LHCN-M2 (cell line): Measurements from ENCODE around the gene LHX4. TPM values are rescaled to one million over a fixed set of nuclear protein-coding genes. Genes with fewer than 3 reads are reported as not detected.

Experiments used
- DNase-seq: peaks from one replicate; pipeline ENCODE4 v3.0.0-alpha.2; 2012; ENCODE audit warnings: low read depth
- polyA plus RNA-seq: library from polyadenylated mRNA; unstranded; fragments of >200 nt; gene quantifications from one replicate; pipeline ENCODE4 v1.2.1, GENCODE V29; 2012; ENCODE audit warnings: missing spikeins
- total RNA-seq: library from RNA; depleted of rRNA; stranded (reverse); fragments of >200 nt; gene quantifications from 2 replicates; pipeline ENCODE4 v1.2.3, GENCODE V29; 2014; rRNA removed

LHX4 gene
- 0.11 and 0.13 TPM in 2 replicates for total RNA-seq
- polyA plus RNA-seq, result 0.19 TPM

GRCh38 chr1:180229483-180230415 is at the start of gene LHX4:
LHX4 (plus strand) TSS chr1:180230264; CDS start chr1:180230530, 266 bp downstream.
- DNase-seq, result peak; percentile 17

DNA sequence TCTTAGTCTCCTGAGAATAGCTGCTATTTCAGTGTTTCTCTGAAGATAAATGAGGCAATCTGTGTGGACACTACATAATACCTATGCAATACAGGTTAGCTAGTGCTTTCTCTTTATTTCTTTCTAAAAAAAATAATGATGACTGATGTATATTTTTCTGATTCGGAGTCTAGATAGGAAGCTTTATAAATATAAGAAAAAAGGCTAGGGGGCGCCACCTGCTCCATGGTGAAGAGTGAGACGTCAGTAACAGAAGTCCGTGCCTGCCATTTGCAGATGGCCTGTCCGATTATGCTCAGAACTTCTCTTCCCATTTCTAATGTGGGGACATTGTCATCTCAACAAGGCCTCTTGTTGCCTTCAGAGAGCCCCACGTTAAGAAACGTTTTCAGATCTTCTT is 49.0 kb upstream of the LHX4 start:
- peak; percentile 27 for DNase-seq

DNA sequence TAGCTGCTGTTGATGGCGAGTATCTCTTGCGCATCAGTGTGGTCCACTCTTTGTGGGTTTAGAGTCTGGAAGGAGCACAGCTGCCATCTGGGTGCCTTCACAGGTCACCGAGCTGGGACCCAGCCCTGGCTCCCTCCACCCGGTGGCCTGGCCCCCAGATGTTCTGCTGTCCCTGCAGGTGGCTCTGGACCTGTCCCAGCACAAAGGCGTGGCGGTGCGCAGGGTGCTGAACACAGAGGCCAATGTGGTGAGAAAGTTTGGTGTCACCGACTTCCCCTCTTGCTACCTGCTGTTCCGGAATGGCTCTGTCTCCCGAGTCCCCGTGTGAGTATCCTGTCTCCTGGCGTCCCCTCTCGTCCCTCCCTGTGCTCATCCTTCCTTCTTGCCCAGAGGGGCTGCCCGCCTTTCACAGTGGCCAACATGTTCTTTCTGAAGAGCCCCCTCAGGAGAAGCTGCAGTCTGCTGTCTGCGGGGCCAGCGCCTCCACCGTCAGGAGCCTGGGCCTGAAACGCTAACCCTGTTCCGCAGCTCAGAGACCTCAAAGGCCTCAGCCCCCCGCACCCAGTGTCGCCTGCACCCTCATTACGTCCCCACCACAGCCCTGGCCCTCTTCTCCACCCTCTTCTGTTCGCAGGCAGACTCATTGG is 47.9 kb upstream of the LHX4 start:
- DNase-seq, result no peak

DNA sequence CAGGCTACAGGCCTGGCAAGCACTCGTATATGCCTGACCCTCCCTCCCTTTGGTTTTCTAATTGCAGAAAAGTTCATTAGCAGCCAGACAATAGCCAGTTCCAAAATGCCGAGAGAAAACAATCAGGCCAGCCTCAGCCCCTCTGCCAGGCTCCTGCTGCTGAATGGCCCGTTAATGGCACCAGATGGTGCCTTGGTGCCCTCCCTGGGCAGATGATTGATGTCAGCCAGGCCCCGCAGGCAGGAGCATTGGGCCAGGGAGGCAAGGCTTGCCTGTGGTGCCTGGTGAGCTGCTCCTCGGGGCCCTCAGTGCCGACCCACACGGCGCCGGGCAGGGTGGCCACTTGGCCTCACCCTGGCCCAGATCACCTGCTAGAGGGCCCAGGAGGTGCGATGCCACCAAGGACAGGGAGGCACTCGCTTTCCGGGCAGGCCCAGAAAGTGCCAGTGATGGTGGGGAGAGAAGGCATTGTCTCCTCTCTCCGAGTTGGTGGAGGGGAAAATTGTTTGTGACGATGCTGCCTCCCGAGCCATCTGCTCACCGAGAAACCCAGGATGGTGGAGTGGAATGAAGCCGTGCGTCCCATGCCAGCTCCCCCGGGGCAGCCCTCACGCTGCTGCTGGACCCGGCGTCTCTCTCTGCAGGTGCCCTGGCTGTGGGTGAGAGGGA is 47.3 kb upstream of the LHX4 start:
- DNase-seq, result no peak

DNA sequence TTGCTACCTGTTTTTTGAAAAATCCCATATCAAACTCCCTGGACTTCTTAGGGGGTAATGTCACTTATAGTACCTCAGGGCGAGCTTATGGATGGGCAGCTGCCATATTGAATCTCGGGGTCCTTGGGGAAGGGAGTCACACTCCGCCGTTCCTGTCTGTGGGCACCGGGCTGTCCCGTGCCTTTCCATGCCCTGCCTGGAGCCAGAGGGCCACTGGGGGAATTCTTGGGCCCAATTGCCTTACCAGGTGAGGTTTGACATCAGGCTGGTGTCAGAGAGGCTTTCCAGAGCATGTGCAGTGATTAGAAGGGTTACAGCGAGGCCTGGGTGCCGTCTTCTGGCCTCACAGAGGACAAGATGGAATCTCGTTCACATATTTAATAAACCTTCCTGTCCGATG is 46.6 kb upstream of the LHX4 start:
- no peak for DNase-seq

GRCh38 chr1:180184041-180184440 is 46.0 kb upstream of the LHX4 start:
- DNase-seq, result no peak

DNA sequence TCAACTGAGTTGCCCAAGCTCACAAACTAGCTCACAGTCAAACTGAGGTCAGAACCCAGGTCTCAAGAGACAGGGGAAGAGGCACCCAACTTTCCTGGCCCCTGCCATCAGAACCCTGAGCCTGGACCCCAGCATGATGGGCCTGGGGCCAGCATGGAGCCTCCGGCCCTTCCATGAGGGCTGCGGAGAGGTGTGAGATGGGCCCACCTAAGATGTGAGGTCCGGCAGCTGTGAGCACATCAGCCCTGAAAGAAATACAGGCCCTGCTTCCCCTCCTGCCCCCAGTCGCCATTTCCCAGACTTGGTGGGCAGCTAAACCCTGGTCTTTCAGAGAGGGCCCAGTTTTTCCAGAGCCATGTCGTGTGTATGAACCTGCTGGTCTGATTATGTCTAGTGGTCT is 44.8 kb upstream of the LHX4 start:
- DNase-seq, result no peak

DNA sequence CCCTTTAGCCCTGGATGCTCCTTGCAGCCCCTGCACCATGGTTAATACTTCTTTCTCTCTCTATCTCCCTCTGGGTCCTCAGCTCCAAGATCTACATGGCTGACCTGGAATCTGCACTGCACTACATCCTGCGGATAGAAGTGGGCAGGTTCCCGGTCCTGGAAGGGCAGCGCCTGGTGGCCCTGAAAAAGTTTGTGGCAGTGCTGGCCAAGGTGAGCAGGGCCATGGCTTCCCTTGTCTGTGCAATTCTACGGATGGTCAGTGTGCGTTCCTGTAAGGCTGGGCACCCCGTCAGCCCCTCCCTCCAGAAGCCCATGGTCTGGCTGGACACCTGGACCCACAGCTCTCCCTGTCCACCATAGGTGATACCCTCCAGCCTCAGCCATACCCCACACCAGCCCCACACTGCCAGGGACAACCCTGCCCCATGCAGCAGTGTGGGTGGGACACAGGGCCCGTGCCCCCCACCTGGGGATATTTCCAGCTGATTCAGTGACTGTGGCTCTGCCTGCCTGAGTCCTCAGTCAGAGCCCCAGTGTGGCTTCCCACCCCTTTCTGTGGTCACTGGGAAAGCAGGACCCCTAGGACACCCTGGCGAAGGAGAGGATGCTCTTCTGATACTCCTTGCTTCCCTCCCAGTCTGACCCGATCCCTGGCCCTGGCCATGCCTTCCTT is 44.0 kb upstream of the LHX4 start:
- DNase-seq, result no peak

- DNase-seq, result no peak
Observed at GRCh38 chr1:180186831-180187230, 43.2 kb upstream of the LHX4 start.

- DNase-seq, result no peak
Observed at GRCh38 chr1:180187626-180188025, 42.4 kb upstream of the LHX4 start.

DNA sequence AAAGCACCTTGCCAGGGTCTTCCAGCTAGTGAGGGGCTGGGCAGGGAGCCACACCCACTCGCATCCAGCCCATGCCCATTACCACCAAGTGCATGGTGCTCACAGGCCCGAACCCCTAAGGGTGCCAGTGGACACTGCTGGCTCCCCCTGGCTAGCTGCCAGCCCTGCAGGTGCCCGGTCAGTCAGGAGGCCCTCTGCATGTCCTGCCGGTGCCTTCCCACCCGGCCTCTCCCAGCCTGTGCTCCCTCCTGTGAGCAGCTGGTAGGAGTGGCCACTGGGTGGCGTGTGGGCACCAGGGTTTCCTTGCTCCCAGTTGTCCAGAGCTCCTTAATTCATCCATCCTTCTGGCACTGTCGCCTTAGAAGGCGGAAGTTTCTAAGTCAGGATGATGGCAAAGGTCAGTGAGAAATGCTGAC is 42.0 kb upstream of the LHX4 start:
- peak; percentile 52 for DNase-seq

GRCh38 chr1:180188684-180189175 is 41.3 kb upstream of the LHX4 start:
- no peak for DNase-seq

DNA sequence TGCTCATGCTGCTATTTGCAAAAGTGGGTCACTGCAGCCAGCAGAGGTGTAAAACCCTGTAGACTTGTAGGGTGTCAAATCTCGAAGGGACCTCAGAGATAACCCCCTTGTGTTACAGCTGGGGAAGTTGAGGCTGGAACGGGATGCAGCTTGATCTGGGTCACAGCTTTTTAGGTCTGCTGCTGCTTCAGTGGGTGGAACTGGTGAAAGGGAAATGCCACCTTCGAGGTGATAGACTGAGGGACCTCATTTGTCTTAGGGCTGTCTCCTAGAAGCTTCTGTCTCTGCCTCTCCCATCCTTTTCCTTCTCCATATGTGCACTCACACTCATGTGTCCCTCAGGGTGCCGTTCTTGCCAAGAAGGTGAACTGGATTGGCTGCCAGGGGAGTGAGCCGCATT is 40.0 kb upstream of the LHX4 start:
- DNase-seq, result no peak

GRCh38 chr1:180192172-180192571 is 37.9 kb upstream of the LHX4 start:
- DNase-seq, result no peak

DNA sequence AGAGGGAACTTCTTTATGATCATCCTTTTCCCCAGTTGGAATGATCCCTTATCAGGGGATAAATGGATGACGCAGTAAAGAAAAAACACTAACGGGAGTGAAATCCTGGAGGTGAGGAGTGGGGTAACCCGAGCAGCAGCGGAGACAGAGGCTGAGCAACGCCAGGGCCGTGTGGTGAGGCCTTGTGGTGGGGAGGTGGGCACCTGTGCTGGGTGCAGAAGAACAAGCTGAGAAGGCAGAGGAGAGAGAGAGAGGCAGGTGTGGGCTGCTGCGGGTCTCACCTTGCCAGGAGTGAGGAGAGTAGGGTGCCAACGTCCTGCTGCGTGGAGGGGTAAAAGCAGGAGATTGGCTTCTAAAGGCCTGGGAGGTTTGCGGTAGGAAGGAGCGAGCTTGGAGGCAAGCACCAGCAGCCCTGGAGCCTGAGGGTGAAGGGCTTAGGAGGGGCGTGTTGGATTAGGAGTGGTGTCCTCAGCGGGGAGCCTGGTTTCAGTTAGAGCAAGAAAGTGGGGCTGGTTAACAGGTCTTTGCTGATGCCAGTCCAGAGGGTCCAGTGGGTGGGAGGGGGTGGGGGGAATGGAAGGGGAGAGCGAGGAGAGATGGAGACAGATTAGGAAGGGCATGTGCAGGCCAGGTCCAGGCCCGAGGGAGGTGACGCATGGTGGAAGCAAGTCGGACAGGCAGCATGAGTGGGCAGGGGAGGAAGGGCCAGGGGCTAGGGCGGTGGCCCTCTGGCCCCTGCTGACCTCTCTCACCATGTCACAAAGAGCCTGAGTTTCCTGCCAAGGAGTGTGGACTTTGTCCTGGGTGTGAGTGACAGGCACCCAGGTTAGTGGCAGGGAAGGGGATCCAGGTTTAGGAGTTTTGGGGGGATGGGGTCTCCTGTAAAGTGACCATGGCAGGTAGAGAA is 36.7 kb upstream of the LHX4 start:
- no peak for DNase-seq

GRCh38 chr1:180194048-180194425 is 36.0 kb upstream of the LHX4 start:
- no peak for DNase-seq

GRCh38 chr1:180194546-180195207 is 35.4 kb upstream of the LHX4 start:
- DNase-seq, result no peak

GRCh38 chr1:180195401-180195800 is 34.7 kb upstream of the LHX4 start:
- DNase-seq, result no peak

- no peak for DNase-seq
Observed at GRCh38 chr1:180195916-180196315, 34.1 kb upstream of the LHX4 start.

DNA sequence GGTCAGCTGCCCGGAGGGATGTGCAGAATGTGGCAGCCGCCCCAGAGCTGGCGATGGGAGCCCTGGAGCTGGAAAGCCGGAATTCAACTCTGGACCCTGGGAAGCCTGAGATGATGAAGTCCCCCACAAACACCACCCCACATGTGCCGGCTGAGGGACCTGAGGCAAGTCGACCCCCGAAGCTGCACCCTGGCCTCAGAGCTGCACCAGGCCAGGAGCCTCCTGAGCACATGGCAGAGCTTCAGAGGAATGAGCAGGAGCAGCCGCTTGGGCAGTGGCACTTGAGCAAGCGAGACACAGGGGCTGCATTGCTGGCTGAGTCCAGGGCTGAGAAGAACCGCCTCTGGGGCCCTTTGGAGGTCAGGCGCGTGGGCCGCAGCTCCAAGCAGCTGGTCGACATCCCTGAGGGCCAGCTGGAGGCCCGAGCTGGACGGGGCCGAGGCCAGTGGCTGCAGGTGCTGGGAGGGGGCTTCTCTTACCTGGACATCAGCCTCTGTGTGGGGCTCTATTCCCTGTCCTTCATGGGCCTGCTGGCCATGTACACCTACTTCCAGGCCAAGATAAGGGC is 33.5 kb upstream of the LHX4 start:
- DNase-seq, result no peak
